RWPE2 (cell line): ENCODE measurements around the gene PRSS8.

Experiments
- ATAC-seq: fragments of 200-7000 bp; cut with Tn5 transposase; 3 replicates; pipeline ENCODE4 v1.9.1; 2021; ENCODE audit warnings: low read depth
- DNase-seq: peaks from one replicate; pipeline ENCODE4 v3.0.0-alpha.2; 2020; ENCODE audit warnings: low spot score
- H3K27ac ChIP-seq: fragments of 450-650 bp; 2 replicates; pipeline ENCODE4 v1.5.1; 2017; ENCODE audit warnings: mild to moderate bottlenecking; ENCODE audit not compliant: poor library complexity, severe bottlenecking
- H3K27me3 ChIP-seq: fragments of 250-450 bp; sonication (Bioruptor Pico); 2 replicates; pipeline ENCODE4 v1.5.1; 2021; ENCODE audit warnings: mild to moderate bottlenecking, moderate library complexity; ENCODE audit not compliant: insufficient read depth, poor library complexity, severe bottlenecking
- H3K36me3 ChIP-seq: fragments of 250-450 bp; sonication (Bioruptor Pico); 2 replicates; pipeline ENCODE4 v1.5.1; 2020; ENCODE audit warnings: low read depth, mild to moderate bottlenecking, moderate library complexity
- H3K4me1 ChIP-seq: fragments of 250-450 bp; sonication (Bioruptor Pico); 2 replicates; pipeline ENCODE4 v1.5.1; 2021; ENCODE audit warnings: mild to moderate bottlenecking, moderate library complexity; ENCODE audit not compliant: insufficient read depth, poor library complexity, severe bottlenecking
- H3K4me3 ChIP-seq: fragments of 250-450 bp; sonication (Bioruptor Pico); 2 replicates; pipeline ENCODE4 v1.5.1; 2021; ENCODE audit warnings: mild to moderate bottlenecking, moderate library complexity; ENCODE audit not compliant: severe bottlenecking
- H3K9me3 ChIP-seq: fragments of 250-450 bp; sonication (Bioruptor Pico); 2 replicates; pipeline ENCODE4 v1.5.1; 2021; ENCODE audit warnings: mild to moderate bottlenecking, moderate library complexity; ENCODE audit not compliant: severe bottlenecking
- CTCF ChIP-seq: fragments of 450-650 bp; IDR thresholded peaks from one replicate; pipeline ENCODE4 v1.5.1; 2017; ENCODE audit warnings: mild to moderate bottlenecking, moderate library complexity; ENCODE audit not compliant: poor library complexity, severe bottlenecking

PRSS8 gene

GRCh38 chr16:31125844-31126243 lies 9.7 kb downstream of the PRSS8 start:
- H3K4me3 ChIP-seq, result no peak overlapping the region
- TF ChIP-seq CTCF, result no peak
- ATAC-seq (no peak), DNase-seq (no peak)
- no peak overlapping the region for H3K27ac ChIP-seq
- H3K4me1 ChIP-seq, result peaks cover 10% of the 10 kb centered on the region
- peaks cover 42% of the 10 kb centered on the region for H3K36me3 ChIP-seq
- no peaks in the 10 kb centered on the region for H3K9me3 ChIP-seq
- H3K27me3 ChIP-seq, result no peaks in the 10 kb centered on the region

GRCh38 chr16:31120129-31120528 lies 15.4 kb downstream of the PRSS8 start:
- no peaks in the 10 kb centered on the region for H3K27me3 ChIP-seq
- peak overlapping the region; percentile 94 for H3K27ac ChIP-seq
- no peak for ATAC-seq
- H3K4me3 ChIP-seq, result no peak overlapping the region
- H3K4me1 ChIP-seq, result peaks cover 9% of the 10 kb centered on the region
- peaks cover 54% of the 10 kb centered on the region for H3K36me3 ChIP-seq
- peak; percentile 45 for DNase-seq
- H3K9me3 ChIP-seq, result no peaks in the 10 kb centered on the region
- TF ChIP-seq CTCF, result no peak

- DNase-seq (peak; percentile 65), ATAC-seq (peak; percentile 64)
- Histone ChIP-seq H3K27me3 (no peaks in the 10 kb centered on the region), H3K4me3 (peak overlapping the region; percentile 86), H3K27ac (peak overlapping the region; percentile 94), H3K9me3 (no peaks in the 10 kb centered on the region), H3K36me3 (peaks cover 48% of the 10 kb centered on the region), H3K4me1 (peaks cover 9% of the 10 kb centered on the region)
- no peak for TF ChIP-seq CTCF
These were observed 17.0 kb downstream of the PRSS8 start for GRCh38 chr16:31118223-31119155.

DNA sequence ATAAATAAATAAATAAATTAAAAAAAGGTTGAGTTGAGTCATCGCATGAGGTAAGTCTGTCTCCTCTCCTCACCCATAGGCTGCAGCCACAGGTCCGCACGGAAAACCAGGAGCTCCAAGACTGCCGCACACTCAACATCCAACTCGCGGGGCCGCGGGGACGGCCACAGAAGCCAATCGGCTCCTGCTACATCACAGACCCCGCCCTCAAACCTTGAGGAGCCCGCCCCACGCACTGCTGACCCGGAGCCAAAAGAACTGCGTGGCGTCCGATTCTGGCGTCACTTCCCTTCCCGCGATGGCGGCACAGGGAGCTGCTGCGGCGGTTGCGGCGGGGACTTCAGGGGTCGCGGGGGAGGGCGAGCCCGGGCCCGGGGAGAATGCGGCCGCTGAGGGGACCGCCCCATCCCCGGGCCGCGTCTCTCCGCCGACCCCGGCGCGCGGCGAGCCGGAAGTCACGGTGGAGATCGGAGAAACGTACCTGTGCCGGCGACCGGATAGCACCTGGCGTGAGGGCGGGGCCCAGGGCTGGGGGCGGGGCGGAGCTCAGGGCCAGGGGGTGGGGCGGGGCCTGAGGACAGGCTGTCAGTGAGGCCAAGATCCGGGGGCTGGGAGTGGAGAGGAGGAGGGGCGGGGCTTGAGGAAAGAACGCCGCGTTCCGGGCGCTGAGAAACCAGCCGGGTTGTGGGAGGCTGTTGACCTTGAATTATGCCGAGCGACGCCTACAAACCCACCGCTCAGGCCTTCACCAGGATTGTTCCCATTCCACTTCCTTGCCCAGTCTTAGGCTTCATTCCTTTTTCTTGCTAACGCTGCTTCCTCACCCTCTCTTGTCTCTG lies 17.9 kb downstream of the PRSS8 start, which contains the start of gene KAT8:
Gene KAT8 (plus strand): TSS at position 281 of the 839 bp plus-strand sequence. CDS start 18 bp downstream, at position 299.
- Histone ChIP-seq H3K36me3 (peaks cover 42% of the 10 kb centered on the region), H3K9me3 (no peaks in the 10 kb centered on the region), H3K4me1 (peaks cover 9% of the 10 kb centered on the region), H3K27ac (peak within 1 kb of the TSS; percentile 94), H3K4me3 (peak within 1 kb of the TSS; percentile 86), H3K27me3 (no peaks in the 10 kb centered on the region)
- peak; percentile 89 for ATAC-seq
- peak; percentile 99 for DNase-seq
- TF ChIP-seq CTCF, result no peak
